ENCODE data around the gene DNAJB11. TPM values are rescaled to one million over a fixed set of nuclear protein-coding genes. Genes with fewer than 3 reads are reported as not detected.

Gene DNAJB11
- total and polyA plus RNA-seq, 2 experiments from 2014 or later: 65.9 to 102 TPM

- H3K9ac ChIP-seq: no peak overlapping the region
- H3K4me1 ChIP-seq (ENCODE audit: insufficient read depth): peaks cover 14% of the 10 kb centered on the region; the same call in 1 of the 2 replicates
- no peaks in the 10 kb centered on the region for H4K20me1 ChIP-seq (ENCODE audit: insufficient read depth)
- peaks cover 29% of the 10 kb centered on the region for H3K27me3 ChIP-seq (replicated peaks; ENCODE audit: insufficient read depth)
- 66 to 68% methylated on average over 17 of the region's 17 CpGs for WGBS, 2 experiments (ENCODE audit: low coverage in 1 of 2, low lambda C conversion rate in 2 of 2, missing lambda C conversion rate in 2 of 2)
- DNase-seq: no peak
- in situ Hi-C loops (cut with MboI): loop anchor here (25.0 kb wide), 1 partner anchor 1092 kb away; the partner anchor contains the start of gene RTP2
- H3K79me2 ChIP-seq (ENCODE audit: insufficient read depth): no peaks in the 10 kb centered on the region
- H3K36me3 ChIP-seq (ENCODE audit: low read depth): no peaks in the 10 kb centered on the region
- no peak overlapping the region for H3K4me3 ChIP-seq
- no peak for TF ChIP-seq EZH2 (IDR thresholded peaks at IDR 0.05; ENCODE audit: insufficient read depth, poor library complexity, severe bottlenecking)
- TF ChIP-seq EZH2phosphoT487 (IDR thresholded peaks at IDR 0.05; ENCODE audit: insufficient read depth, low read depth): no peak
- no peak overlapping the region for H2AFZ ChIP-seq
- peaks cover 7% of the 10 kb centered on the region for H3F3A ChIP-seq (ENCODE audit: insufficient read depth)
- H3K4me2 ChIP-seq (ENCODE audit: unreplicated experiment): no peak overlapping the region
- H3K9me3 ChIP-seq (ENCODE audit: low read depth): no peaks in the 10 kb centered on the region
- no peak overlapping the region for H3K27ac ChIP-seq
- H3K9me2 ChIP-seq (ENCODE audit: insufficient read depth): no peaks in the 10 kb centered on the region
Measured at GRCh38 chr3:186620213-186621092, 49.9 kb downstream of the DNAJB11 start.

- no peak overlapping the region for H3K27ac ChIP-seq
- peaks cover 29% of the 10 kb centered on the region for H3K27me3 ChIP-seq (replicated peaks; ENCODE audit: insufficient read depth)
- H3K4me2 ChIP-seq (ENCODE audit: unreplicated experiment): no peak overlapping the region
- H3K36me3 ChIP-seq (ENCODE audit: low read depth): no peaks in the 10 kb centered on the region
- in situ Hi-C loops (cut with MboI): loop anchor here (25.0 kb wide), 1 partner anchor 1090 kb away; the partner anchor contains the start of gene RTP2
- peaks cover 8% of the 10 kb centered on the region; the same call in 1 of the 2 replicates for H3K4me1 ChIP-seq (ENCODE audit: insufficient read depth)
- no peak for DNase-seq
- no peaks in the 10 kb centered on the region for H3K79me2 ChIP-seq (ENCODE audit: insufficient read depth)
- no peaks in the 10 kb centered on the region for H3K9me3 ChIP-seq (ENCODE audit: low read depth)
- H3F3A ChIP-seq (ENCODE audit: insufficient read depth): no peaks in the 10 kb centered on the region
- H3K4me3 ChIP-seq: no peak overlapping the region
- 36 to 44% methylated on average over 7 of the region's 7 CpGs for WGBS, 2 experiments (ENCODE audit: low coverage in 1 of 2, low lambda C conversion rate in 2 of 2, missing lambda C conversion rate in 2 of 2)
- H3K9me2 ChIP-seq (ENCODE audit: insufficient read depth): no peaks in the 10 kb centered on the region
- H2AFZ ChIP-seq: no peak overlapping the region
- no peaks in the 10 kb centered on the region for H4K20me1 ChIP-seq (ENCODE audit: insufficient read depth)
- no peak for TF ChIP-seq EZH2phosphoT487 (IDR thresholded peaks at IDR 0.05; ENCODE audit: insufficient read depth, low read depth)
- TF ChIP-seq EZH2 (IDR thresholded peaks at IDR 0.05; ENCODE audit: insufficient read depth, poor library complexity, severe bottlenecking): no peak
- H3K9ac ChIP-seq: no peak overlapping the region
Measured at GRCh38 chr3:186621894-186622650, 51.6 kb downstream of the DNAJB11 start.

GRCh38 chr3:186622651-186623310, 52.3 kb downstream of the DNAJB11 start:
- no peak for DNase-seq
- in situ Hi-C loops (cut with MboI): loop anchor here (25.0 kb wide), 1 partner anchor 1090 kb away; the partner anchor contains the start of gene RTP2
- no peaks in the 10 kb centered on the region for H3F3A ChIP-seq (ENCODE audit: insufficient read depth)
- TF ChIP-seq EZH2 (IDR thresholded peaks at IDR 0.05; ENCODE audit: insufficient read depth, poor library complexity, severe bottlenecking) (no peak), EZH2phosphoT487 (IDR thresholded peaks at IDR 0.05; ENCODE audit: insufficient read depth, low read depth) (no peak)
- H3K9me3 ChIP-seq (ENCODE audit: low read depth): no peaks in the 10 kb centered on the region
- H3K27ac ChIP-seq: no peak overlapping the region
- no peak overlapping the region for H2AFZ ChIP-seq
- H3K4me1 ChIP-seq (ENCODE audit: insufficient read depth): peaks cover 2% of the 10 kb centered on the region; the same call in 1 of the 2 replicates
- H3K9ac ChIP-seq: no peak overlapping the region
- no peaks in the 10 kb centered on the region for H3K36me3 ChIP-seq (ENCODE audit: low read depth)
- no peaks in the 10 kb centered on the region for H3K79me2 ChIP-seq (ENCODE audit: insufficient read depth)
- H3K4me2 ChIP-seq (ENCODE audit: unreplicated experiment): no peak overlapping the region
- H3K27me3 ChIP-seq (replicated peaks; ENCODE audit: insufficient read depth): peaks cover 29% of the 10 kb centered on the region
- no peaks in the 10 kb centered on the region for H4K20me1 ChIP-seq (ENCODE audit: insufficient read depth)
- 2 to 3% methylated on average over 2 of the region's 2 CpGs for WGBS, 2 experiments (ENCODE audit: low coverage in 1 of 2, low lambda C conversion rate in 2 of 2, missing lambda C conversion rate in 2 of 2)
- H3K4me3 ChIP-seq: no peak overlapping the region
- H3K9me2 ChIP-seq (ENCODE audit: insufficient read depth): no peaks in the 10 kb centered on the region

- H3K27ac ChIP-seq: no peak overlapping the region
- no peaks in the 10 kb centered on the region for H3F3A ChIP-seq (ENCODE audit: insufficient read depth)
- H3K36me3 ChIP-seq (ENCODE audit: low read depth): no peaks in the 10 kb centered on the region
- H3K4me2 ChIP-seq (ENCODE audit: unreplicated experiment): no peak overlapping the region
- in situ Hi-C loops (cut with MboI): loop anchor here (25.0 kb wide), 1 partner anchor 1088 kb away; the partner anchor contains the start of gene RTP2
- H3K4me3 ChIP-seq: no peak overlapping the region
- H4K20me1 ChIP-seq (ENCODE audit: insufficient read depth): no peaks in the 10 kb centered on the region
- H3K9me3 ChIP-seq (ENCODE audit: low read depth): no peaks in the 10 kb centered on the region
- H3K9me2 ChIP-seq (ENCODE audit: insufficient read depth): no peaks in the 10 kb centered on the region
- H3K9ac ChIP-seq: no peak overlapping the region
- H3K79me2 ChIP-seq (ENCODE audit: insufficient read depth): no peaks in the 10 kb centered on the region
- H3K4me1 ChIP-seq (ENCODE audit: insufficient read depth): no peaks in the 10 kb centered on the region
- H2AFZ ChIP-seq: no peak overlapping the region
- TF ChIP-seq EZH2phosphoT487 (IDR thresholded peaks at IDR 0.05; ENCODE audit: insufficient read depth, low read depth) (no peak), EZH2 (IDR thresholded peaks at IDR 0.05; ENCODE audit: insufficient read depth, poor library complexity, severe bottlenecking) (no peak)
- H3K27me3 ChIP-seq (replicated peaks; ENCODE audit: insufficient read depth): peaks cover 26% of the 10 kb centered on the region
- WGBS, 2 experiments (ENCODE audit: low coverage in 1 of 2, low lambda C conversion rate in 2 of 2, missing lambda C conversion rate in 2 of 2): 41 to 42% methylated on average over 4 of the region's 4 CpGs
- DNase-seq: no peak
Measured at GRCh38 chr3:186624598-186624997, 54.1 kb downstream of the DNAJB11 start.

All from GM23248 (cell line).